Measurements from ENCODE around the gene CEMIP.

- TF ChIP-seq ZNF114 (tag by site-specific recombination; IDR thresholded peaks at IDR 0.05) (no peak), ZBTB7A (tag by site-specific recombination; IDR thresholded peaks at IDR 0.05; ENCODE audit: low read depth) (no peak), TCF7L2 (IDR thresholded peaks at IDR 0.05; ENCODE audit: borderline replicate concordance, low read depth, low read length) (no peak), ZNF23 (tag by site-specific recombination; IDR thresholded peaks at IDR 0.05; ENCODE audit: borderline replicate concordance) (no peak), ZNF560 (tag by site-specific recombination; IDR thresholded peaks at IDR 0.05; ENCODE audit: borderline replicate concordance) (no peak)
- TF ChIP-seq, protein P1, sequence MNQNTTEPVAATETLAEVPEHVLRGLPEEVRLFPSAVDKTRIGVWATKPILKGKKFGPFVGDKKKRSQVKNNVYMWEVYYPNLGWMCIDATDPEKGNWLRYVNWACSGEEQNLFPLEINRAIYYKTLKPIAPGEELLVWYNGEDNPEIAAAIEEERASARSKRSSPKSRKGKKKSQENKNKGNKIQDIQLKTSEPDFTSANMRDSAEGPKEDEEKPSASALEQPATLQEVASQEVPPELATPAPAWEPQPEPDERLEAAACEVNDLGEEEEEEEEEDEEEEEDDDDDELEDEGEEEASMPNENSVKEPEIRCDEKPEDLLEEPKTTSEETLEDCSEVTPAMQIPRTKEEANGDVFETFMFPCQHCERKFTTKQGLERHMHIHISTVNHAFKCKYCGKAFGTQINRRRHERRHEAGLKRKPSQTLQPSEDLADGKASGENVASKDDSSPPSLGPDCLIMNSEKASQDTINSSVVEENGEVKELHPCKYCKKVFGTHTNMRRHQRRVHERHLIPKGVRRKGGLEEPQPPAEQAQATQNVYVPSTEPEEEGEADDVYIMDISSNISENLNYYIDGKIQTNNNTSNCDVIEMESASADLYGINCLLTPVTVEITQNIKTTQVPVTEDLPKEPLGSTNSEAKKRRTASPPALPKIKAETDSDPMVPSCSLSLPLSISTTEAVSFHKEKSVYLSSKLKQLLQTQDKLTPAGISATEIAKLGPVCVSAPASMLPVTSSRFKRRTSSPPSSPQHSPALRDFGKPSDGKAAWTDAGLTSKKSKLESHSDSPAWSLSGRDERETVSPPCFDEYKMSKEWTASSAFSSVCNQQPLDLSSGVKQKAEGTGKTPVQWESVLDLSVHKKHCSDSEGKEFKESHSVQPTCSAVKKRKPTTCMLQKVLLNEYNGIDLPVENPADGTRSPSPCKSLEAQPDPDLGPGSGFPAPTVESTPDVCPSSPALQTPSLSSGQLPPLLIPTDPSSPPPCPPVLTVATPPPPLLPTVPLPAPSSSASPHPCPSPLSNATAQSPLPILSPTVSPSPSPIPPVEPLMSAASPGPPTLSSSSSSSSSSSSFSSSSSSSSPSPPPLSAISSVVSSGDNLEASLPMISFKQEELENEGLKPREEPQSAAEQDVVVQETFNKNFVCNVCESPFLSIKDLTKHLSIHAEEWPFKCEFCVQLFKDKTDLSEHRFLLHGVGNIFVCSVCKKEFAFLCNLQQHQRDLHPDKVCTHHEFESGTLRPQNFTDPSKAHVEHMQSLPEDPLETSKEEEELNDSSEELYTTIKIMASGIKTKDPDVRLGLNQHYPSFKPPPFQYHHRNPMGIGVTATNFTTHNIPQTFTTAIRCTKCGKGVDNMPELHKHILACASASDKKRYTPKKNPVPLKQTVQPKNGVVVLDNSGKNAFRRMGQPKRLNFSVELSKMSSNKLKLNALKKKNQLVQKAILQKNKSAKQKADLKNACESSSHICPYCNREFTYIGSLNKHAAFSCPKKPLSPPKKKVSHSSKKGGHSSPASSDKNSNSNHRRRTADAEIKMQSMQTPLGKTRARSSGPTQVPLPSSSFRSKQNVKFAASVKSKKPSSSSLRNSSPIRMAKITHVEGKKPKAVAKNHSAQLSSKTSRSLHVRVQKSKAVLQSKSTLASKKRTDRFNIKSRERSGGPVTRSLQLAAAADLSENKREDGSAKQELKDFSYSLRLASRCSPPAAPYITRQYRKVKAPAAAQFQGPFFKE (tag by site-specific recombination; IDR thresholded peaks at IDR 0.05; ENCODE audit: borderline replicate concordance): no peak
Observed at GRCh38 chr15:80992006-80992405, 212.8 kb downstream of the CEMIP start.

Measured in HEK293 (cell line).